Stimulated activated CD4-positive, alpha-beta T cell treated with anti-CD3 and anti-CD28 coated beads, Interleukin-4, amount 100 ng/mL, for 24 hours (primary cell): ENCODE measurements around the gene MYL5.
A peak's percentile ranks its signal among the peaks of the same experiment; 100 is the strongest.
"Not testable (repeated sequence)": the region's sequence is repeated elsewhere in the genome, so short reads cannot be mapped to it uniquely, and the experiment has no call there.

Experiments used
- DNase-seq: peaks from one replicate; pipeline ENCODE4 v3.0.0-alpha.2; 2020

Gene MYL5

GRCh38 chr4:687048-687970 is 13.0 kb downstream of the MYL5 start:
- no peak for DNase-seq

- DNase-seq, result no peak
Observed at GRCh38 chr4:687971-688853, 13.9 kb downstream of the MYL5 start.

- no peak for DNase-seq
Observed at GRCh38 chr4:688854-689681, 14.7 kb downstream of the MYL5 start, which contains the start of gene SLC49A3. TSS of gene SLC49A3 (minus strand) at chr4:689151. CDS start at chr4:689127, 24 bp downstream.

GRCh38 chr4:689723-690122 is 15.4 kb downstream of the MYL5 start:
- DNase-seq, result no peak

- DNase-seq, result no peak
Observed at GRCh38 chr4:692771-693554, 18.6 kb downstream of the MYL5 start.

GRCh38 chr4:694341-694940 is 20.1 kb downstream of the MYL5 start:
- DNase-seq, result not testable (repeated sequence)

GRCh38 chr4:699816-700580 is 25.7 kb downstream of the MYL5 start:
- no peak for DNase-seq

GRCh38 chr4:700587-701264 is 26.4 kb downstream of the MYL5 start:
- no peak for DNase-seq

GRCh38 chr4:702618-703048 is 28.3 kb downstream of the MYL5 start:
- no peak for DNase-seq

- DNase-seq, result no peak
Observed at GRCh38 chr4:703336-704197, 29.2 kb downstream of the MYL5 start.

- DNase-seq, result no peak
Observed at GRCh38 chr4:704198-704891, 30.0 kb downstream of the MYL5 start.

GRCh38 chr4:704971-705277 is 30.6 kb downstream of the MYL5 start:
- no peak for DNase-seq

GRCh38 chr4:705278-706082 is 31.1 kb downstream of the MYL5 start, which contains the start of gene PCGF3:
TSS of gene PCGF3 (plus strand) at chr4:705832. CDS start at chr4:733681, 27,849 bp downstream.
- peak; percentile 97 for DNase-seq

GRCh38 chr4:706083-706633 is 31.8 kb downstream of the MYL5 start:
- DNase-seq, result not testable (repeated sequence)

- DNase-seq, result no peak
Observed at GRCh38 chr4:706834-707598, 32.7 kb downstream of the MYL5 start.

- no peak for DNase-seq
Observed at GRCh38 chr4:707929-708630, 33.7 kb downstream of the MYL5 start.
